Measurements from ENCODE around the gene FSTL1.

DNA sequence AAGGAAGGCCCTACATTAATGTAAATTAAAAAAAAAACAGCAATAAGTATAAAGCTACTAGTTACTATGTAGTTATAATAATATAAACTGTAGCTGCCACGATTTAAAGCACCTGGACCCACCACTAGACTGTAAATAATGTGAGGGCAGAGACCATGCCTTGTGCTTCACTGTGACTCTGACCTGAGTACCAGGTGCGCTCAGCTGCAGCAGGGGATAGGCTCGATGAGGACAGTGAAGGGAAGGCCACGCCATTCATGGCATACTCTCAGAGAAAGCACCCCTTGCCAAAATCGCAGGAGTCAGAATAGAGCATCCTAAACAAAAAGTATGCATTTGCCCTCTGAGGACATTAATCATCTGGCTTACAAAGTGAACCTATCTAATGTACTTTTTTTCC is 5.1 kb downstream of the FSTL1 start:
- TF ChIP-seq, protein P1, sequence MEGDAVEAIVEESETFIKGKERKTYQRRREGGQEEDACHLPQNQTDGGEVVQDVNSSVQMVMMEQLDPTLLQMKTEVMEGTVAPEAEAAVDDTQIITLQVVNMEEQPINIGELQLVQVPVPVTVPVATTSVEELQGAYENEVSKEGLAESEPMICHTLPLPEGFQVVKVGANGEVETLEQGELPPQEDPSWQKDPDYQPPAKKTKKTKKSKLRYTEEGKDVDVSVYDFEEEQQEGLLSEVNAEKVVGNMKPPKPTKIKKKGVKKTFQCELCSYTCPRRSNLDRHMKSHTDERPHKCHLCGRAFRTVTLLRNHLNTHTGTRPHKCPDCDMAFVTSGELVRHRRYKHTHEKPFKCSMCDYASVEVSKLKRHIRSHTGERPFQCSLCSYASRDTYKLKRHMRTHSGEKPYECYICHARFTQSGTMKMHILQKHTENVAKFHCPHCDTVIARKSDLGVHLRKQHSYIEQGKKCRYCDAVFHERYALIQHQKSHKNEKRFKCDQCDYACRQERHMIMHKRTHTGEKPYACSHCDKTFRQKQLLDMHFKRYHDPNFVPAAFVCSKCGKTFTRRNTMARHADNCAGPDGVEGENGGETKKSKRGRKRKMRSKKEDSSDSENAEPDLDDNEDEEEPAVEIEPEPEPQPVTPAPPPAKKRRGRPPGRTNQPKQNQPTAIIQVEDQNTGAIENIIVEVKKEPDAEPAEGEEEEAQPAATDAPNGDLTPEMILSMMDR (IDR thresholded peaks at IDR 0.05): no peak
- TF ChIP-seq ZFX (IDR thresholded peaks at IDR 0.05; ENCODE audit: borderline replicate concordance): no peak

All from 22Rv1 (cell line).